AG09309 (cell line): ENCODE results near the gene ABCA4.

Experiments
- DNase-seq: peaks from one replicate; pipeline ENCODE4 v3.0.0-alpha.2; 2010; ENCODE audit warnings: low read depth
- H3K4me3 ChIP-seq: 2 replicates; pipeline ENCODE4 v1.5.1; 2011; ENCODE audit warnings: mild to moderate bottlenecking, low read depth, low read length, moderate library complexity; ENCODE audit not compliant: control insufficient read depth
- CTCF ChIP-seq: IDR thresholded peaks from 2 replicates; pipeline ENCODE4 v1.5.1; 2011; ENCODE audit warnings: mild to moderate bottlenecking, low read depth, low read length, inconsistent platforms; ENCODE audit not compliant: insufficient read depth, control insufficient read depth; ENCODE audit errors: missing control alignments

Gene ABCA4

DNA sequence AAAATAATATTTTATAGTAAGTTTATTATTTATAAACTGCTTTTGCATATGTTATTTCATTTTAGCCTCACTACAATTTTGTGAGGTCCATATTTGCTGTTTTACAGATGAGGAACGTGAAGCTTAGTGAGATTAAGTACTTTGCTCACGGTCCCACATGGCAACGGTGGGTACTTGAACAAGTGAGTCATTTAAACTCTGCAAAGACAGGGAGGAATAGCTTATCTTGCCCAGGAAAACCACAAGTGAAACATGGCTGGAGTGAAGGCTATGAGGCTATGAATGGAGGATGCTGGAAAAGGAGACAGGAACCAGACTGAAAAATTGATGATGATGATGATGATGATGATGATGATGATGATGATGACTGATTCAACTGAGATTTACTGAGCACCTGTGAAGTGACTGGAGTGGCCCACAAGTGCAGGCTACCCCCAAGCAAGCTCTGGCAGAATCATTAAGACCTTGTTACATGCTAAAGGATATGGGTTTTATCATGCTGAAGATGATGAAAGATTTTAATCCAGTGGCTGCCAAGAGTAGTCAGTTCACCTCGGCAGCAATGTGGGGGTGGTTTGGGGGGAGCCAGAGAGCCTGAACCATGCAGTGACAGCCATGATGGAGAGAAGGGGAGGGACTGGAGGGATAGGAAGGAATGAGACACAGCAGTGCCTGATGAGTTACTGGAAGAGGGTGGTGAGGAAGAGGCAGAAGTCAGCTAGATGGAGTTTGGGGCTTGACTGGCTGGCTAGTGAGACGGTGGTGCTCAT is 1.4 kb upstream of the ABCA4 start:
- TF ChIP-seq CTCF = no peak
- H3K4me3 ChIP-seq = no peak overlapping the region
- no peak for DNase-seq

- no peak overlapping the region for H3K4me3 ChIP-seq
- TF ChIP-seq CTCF = no peak
- DNase-seq = no peak
Observed at GRCh38 chr1:94121411-94121821, 468 bp upstream of the ABCA4 start.

GRCh38 chr1:94120570-94120901 is 412 bp downstream of the ABCA4 start:
- no peak overlapping the region for H3K4me3 ChIP-seq
- TF ChIP-seq CTCF = no peak
- no peak for DNase-seq

- H3K4me3 ChIP-seq = no peak overlapping the region
- no peak for DNase-seq
- no peak for TF ChIP-seq CTCF
Observed at GRCh38 chr1:94119796-94120569, 965 bp downstream of the ABCA4 start.

DNA sequence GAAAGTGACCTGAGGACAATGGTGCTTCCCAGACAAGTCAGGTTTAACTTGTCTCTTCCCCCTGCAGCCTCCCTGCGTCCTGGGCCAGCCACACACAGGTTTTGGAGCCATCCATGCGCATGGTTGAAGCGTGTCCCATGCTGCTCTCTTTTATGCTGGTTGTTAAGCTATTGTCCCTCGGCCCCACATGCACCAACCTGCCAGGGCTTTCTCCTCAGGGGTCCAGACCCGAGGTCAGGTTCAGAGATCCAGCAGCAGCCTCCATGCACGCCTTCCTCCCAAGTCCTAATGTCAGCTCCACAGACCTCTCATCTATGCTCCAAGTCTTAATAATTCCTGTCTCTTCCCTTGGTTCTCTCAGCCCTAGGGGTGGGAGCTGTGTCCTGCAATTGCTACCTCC is 1.6 kb downstream of the ABCA4 start:
- DNase-seq = no peak
- no peak for TF ChIP-seq CTCF
- H3K4me3 ChIP-seq = no peak overlapping the region

DNA sequence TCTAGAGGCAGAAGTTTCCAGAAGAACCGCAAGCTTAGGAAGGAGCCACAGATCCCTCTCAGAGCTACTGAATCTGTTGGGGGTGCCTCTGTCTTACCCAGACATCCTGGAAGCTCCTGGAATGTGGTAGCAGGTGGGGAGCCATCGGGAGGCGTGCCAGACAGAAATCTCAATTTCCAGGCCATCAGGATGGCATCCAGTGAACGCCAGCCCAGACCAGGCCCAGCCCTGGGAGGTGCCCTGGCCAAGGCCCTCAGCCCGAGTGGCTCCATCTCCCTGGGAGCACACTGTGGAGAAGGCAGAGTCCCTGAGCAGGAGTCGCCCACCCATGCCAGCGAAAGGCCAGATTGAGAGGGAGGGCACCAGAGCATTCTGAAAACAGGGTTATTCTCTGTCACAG is 2.5 kb downstream of the ABCA4 start:
- no peak overlapping the region for H3K4me3 ChIP-seq
- no peak for TF ChIP-seq CTCF
- no peak for DNase-seq

DNA sequence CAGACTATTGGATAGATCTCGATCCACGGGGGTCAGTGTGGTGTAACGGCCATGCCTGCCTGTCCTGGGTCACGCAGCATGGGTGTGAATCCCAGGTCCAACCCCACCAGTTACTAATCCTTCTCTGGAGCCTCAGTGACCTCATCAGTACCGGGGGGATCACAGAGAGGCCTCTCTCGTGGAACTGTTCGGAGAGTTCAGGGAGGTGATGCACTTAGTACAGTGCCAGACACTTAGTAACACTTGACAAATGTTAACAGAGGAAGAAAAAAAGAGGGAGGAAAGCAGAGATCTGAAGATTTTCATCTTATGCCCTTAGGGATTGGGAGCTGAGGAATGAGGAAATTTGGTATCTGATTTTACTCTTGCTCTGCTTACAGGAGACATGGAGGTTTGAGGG is 2.9 kb downstream of the ABCA4 start:
- H3K4me3 ChIP-seq = no peak overlapping the region
- no peak for TF ChIP-seq CTCF
- no peak for DNase-seq
